Tibial nerve (tissue), 4 donors: ENCODE data around the gene IBSP.

ENCODE experiments used
- CTCF ChIP-seq, 5 experiments: fragments of 200-600 bp in 3 of 5; fragments of 450-650 bp in 2 of 5; sonication (generic) in 3 of 5; IDR thresholded peaks; one replicate each; pipeline ENCODE4 v1.5.1; 2016 to 2019; ENCODE audit warnings: antibody characterized with exemption in 5 of 5, mild to moderate bottlenecking in 3 of 5, moderate library complexity in 2 of 5
- EP300 ChIP-seq, 2 donors: sonication (generic); formaldehyde crosslinking; IDR thresholded peaks; one replicate each; pipeline ENCODE4 v1.6.1; 2017; ENCODE audit warnings: antibody characterized with exemption in 2 of 2, mild to moderate bottlenecking in 1 of 2
- POLR2A ChIP-seq, 2 donors: fragments of 450-650 bp; IDR thresholded peaks; one replicate each; pipeline ENCODE4 v1.6.1; 2017; ENCODE audit warnings: antibody characterized with exemption in 2 of 2, mild to moderate bottlenecking in 2 of 2, moderate library complexity in 2 of 2

GRCh38 chr4:87806520-87806919 lies 7.2 kb downstream of the IBSP start:
- TF ChIP-seq POLR2A (IDR thresholded peaks at IDR 0.05) (no peak), CTCF (IDR thresholded peaks at IDR 0.05) (no peak), EP300 (IDR thresholded peaks at IDR 0.05) (no peak)
